PFSK-1 (cell line): Measurements from ENCODE around the gene PIAS3.

ENCODE experiments used
- SIN3A ChIP-seq: IDR thresholded peaks from 2 replicates; pipeline ENCODE4 v1.6.1; 2012; ENCODE audit warnings: mild to moderate bottlenecking, low read length, moderate library complexity, borderline replicate concordance; ENCODE audit not compliant: insufficient read depth
- TAF1 ChIP-seq: IDR thresholded peaks from 2 replicates; pipeline ENCODE4 v1.6.1; 2012; ENCODE audit warnings: low read length, control low read depth, borderline replicate concordance; ENCODE audit not compliant: insufficient read depth

GRCh38 chr1:145874646-145875045 lies 15.8 kb upstream of the PIAS3 start:
- TF ChIP-seq TAF1 (no peak), SIN3A (no peak)
